ENCODE results near the gene MLLT3. TPM values are rescaled to one million over a fixed set of nuclear protein-coding genes. Genes with fewer than 3 reads are reported as not detected.

The MLLT3 gene
- total RNA-seq, 2 experiments from 2014 or later = 59.1 to 60.8 TPM

GRCh38 chr9:20466328-20467008 is 155.8 kb downstream of the MLLT3 start:
- Mint-ChIP-seq H3K4me3 (no peak overlapping the region), H3K9me3 (peaks cover 2% of the 10 kb centered on the region), H3K4me1 (ENCODE audit: low read depth) (peaks cover 45% of the 10 kb centered on the region), H3K36me3 (ENCODE audit: low read depth) (peaks cover 2% of the 10 kb centered on the region), H3K27me3 (no peaks in the 10 kb centered on the region), H3K27ac (no peak overlapping the region)
- TF ChIP-seq CTCF (IDR thresholded peaks at IDR 0.05) = no peak
- ChIA-PET POLR2A (interaction anchor here (0.6 kb wide), 1 partner anchor 54 kb away, joined by 3 read pairs; no protein-coding TSS in a partner anchor), CTCF (no interaction called here)
- intact Hi-C loops (cut with micrococcal nuclease) = no loop called here
- no peak for DNase-seq
- ATAC-seq = no peak

GRCh38 chr9:20464242-20464641 is 158.1 kb downstream of the MLLT3 start:
- intact Hi-C loops (cut with micrococcal nuclease) = no loop called here
- H3K36me3 Mint-ChIP-seq (ENCODE audit: low read depth) = no peaks in the 10 kb centered on the region
- ChIA-PET CTCF (interaction anchor here (1.4 kb wide), 1 partner anchor 8 kb away, joined by 3 read pairs; no protein-coding TSS in a partner anchor), POLR2A (no interaction called here)
- H3K27ac Mint-ChIP-seq = no peak overlapping the region
- no peaks in the 10 kb centered on the region for H3K27me3 Mint-ChIP-seq
- peaks cover 50% of the 10 kb centered on the region for H3K4me1 Mint-ChIP-seq (ENCODE audit: low read depth)
- no peaks in the 10 kb centered on the region for H3K9me3 Mint-ChIP-seq
- TF ChIP-seq CTCF (IDR thresholded peaks at IDR 0.05) = no peak
- no peak overlapping the region for H3K4me3 Mint-ChIP-seq
- ATAC-seq = no peak
- no peak for DNase-seq

GRCh38 chr9:20463823-20464222 is 158.5 kb downstream of the MLLT3 start:
- ChIA-PET CTCF (interaction anchor here (1.4 kb wide), 1 partner anchor 9 kb away, joined by 3 read pairs; no protein-coding TSS in a partner anchor), POLR2A (no interaction called here)
- no peaks in the 10 kb centered on the region for H3K36me3 Mint-ChIP-seq (ENCODE audit: low read depth)
- H3K27me3 Mint-ChIP-seq = no peaks in the 10 kb centered on the region
- DNase-seq (no peak), ATAC-seq (no peak)
- TF ChIP-seq CTCF (IDR thresholded peaks at IDR 0.05) = no peak
- peaks cover 53% of the 10 kb centered on the region for H3K4me1 Mint-ChIP-seq (ENCODE audit: low read depth)
- intact Hi-C loops (cut with micrococcal nuclease) = no loop called here
- no peak overlapping the region for H3K4me3 Mint-ChIP-seq
- no peak overlapping the region for H3K27ac Mint-ChIP-seq
- no peaks in the 10 kb centered on the region for H3K9me3 Mint-ChIP-seq

GRCh38 chr9:20462410-20462809 is 159.9 kb downstream of the MLLT3 start:
- no peak for TF ChIP-seq CTCF (IDR thresholded peaks at IDR 0.05)
- CTCF ChIA-PET = no interaction called here

GRCh38 chr9:20447291-20447690 is 175.0 kb downstream of the MLLT3 start:
- ChIA-PET POLR2A (no interaction called here), CTCF (interaction anchor here (1.1 kb wide), 1 partner anchor 12 kb away, joined by 3 read pairs; no protein-coding TSS in a partner anchor)
- Mint-ChIP-seq H3K27me3 (no peaks in the 10 kb centered on the region), H3K4me3 (no peak overlapping the region), H3K27ac (no peak overlapping the region), H3K4me1 (ENCODE audit: low read depth) (peaks cover 27% of the 10 kb centered on the region), H3K36me3 (ENCODE audit: low read depth) (peaks cover 17% of the 10 kb centered on the region), H3K9me3 (no peaks in the 10 kb centered on the region)
- intact Hi-C loops (cut with micrococcal nuclease) = no loop called here
- no peak for DNase-seq
- TF ChIP-seq CTCF (IDR thresholded peaks at IDR 0.05) = no peak
- ATAC-seq = no peak

More at GRCh38 chr9:20462410-20462809, 159.9 kb downstream of the MLLT3 start:
- Mint-ChIP-seq H3K4me1 (ENCODE audit: low read depth) (peaks cover 63% of the 10 kb centered on the region), H3K9me3 (no peaks in the 10 kb centered on the region), H3K4me3 (no peak overlapping the region), H3K27me3 (no peaks in the 10 kb centered on the region), H3K27ac (no peak overlapping the region), H3K36me3 (ENCODE audit: low read depth) (peaks cover 2% of the 10 kb centered on the region)
- ATAC-seq (no peak), DNase-seq (no peak)
- POLR2A ChIA-PET = no interaction called here
- intact Hi-C loops (cut with micrococcal nuclease) = no loop called here

Measured in activated CD8-positive, alpha-beta T cell treated with anti-CD3 and anti-CD28 coated beads for 36 hours (primary cell).